ENCODE results near the gene EXOC4.

EXOC4 gene

DNA sequence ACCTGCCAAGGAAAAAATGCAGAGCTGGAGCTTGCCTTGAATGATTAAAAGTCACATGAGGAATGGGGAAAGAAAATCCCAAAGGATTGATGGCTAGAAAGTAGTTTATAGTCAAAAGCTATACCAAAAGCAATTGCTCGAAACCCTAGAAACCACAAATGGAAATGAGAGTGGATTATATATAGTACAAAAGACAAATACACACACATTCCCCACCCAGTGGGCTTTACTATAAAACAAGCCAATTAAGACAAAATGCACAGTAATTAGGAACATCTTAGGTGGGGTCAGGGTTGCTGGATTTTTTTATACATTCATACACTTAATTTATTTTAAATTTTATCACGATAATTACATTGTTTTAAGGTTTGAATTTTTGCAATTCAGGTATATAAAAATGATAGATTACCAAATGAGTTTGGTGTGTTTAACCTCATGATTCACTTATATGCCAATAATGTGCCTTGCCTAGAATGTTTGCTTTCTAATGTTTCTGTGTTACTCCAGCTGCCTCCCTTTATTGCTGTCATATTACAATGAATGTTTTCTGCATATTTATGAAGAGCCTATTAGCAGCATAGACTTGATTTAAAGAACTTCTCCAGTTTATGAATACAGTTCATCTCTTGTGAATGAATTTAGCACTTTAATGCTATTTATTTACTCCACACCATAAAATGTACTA lies 421.3 kb downstream of the EXOC4 start:
- H3K9me3 Mint-ChIP-seq = no peaks in the 10 kb centered on the region
- H3K4me1 Mint-ChIP-seq (ENCODE audit: low read depth in 2 of 2) = peaks cover 0 to under 1% of the 10 kb centered on the region in 2 donors
- H3K27ac Mint-ChIP-seq = no peak overlapping the region
- no peaks in the 10 kb centered on the region for H3K36me3 Mint-ChIP-seq (ENCODE audit: insufficient read depth)
- H3K4me3 Mint-ChIP-seq = no peak overlapping the region
- no peaks in the 10 kb centered on the region for H3K27me3 Mint-ChIP-seq
- no peak for DNase-seq
- ATAC-seq (replicated peaks) = no peak

DNA sequence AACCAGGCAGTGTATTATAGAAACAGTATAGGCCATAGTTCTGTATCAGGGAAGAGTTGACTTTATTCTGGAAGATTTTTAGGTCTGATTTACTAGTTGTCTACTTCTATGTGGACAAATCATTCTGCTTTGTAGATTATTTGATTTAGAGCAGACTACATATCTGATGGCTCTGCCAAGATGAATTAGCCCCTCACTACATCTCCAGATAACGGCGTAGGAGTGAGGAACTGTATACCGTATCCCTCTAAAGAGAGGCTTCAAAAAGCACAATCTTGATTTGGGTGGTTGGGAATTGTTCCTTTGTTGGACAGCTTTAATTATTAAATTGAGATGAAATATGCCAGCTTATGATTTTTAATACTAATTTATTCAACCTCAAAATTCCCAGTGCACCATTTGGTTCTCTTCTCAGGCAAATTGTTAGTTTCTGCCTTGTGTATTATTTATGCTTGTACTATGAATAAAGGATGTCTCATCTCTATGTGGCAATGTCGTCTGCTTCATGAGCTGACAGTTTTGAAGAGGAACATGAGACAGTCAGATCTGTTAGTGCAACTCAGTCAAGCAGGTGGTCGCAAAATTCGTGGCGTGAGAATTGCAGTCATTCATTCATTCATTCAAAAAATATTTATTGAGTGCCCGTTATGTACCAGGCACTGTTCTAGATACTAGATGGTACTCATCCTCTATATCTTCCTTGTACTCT lies 422.8 kb downstream of the EXOC4 start:
- H3K4me1 Mint-ChIP-seq (ENCODE audit: low read depth in 2 of 2) = no peaks in the 10 kb centered on the region
- H3K27ac Mint-ChIP-seq = no peak overlapping the region
- no peak for DNase-seq
- H3K27me3 Mint-ChIP-seq = no peaks in the 10 kb centered on the region
- no peaks in the 10 kb centered on the region for H3K36me3 Mint-ChIP-seq (ENCODE audit: insufficient read depth)
- no peak overlapping the region for H3K4me3 Mint-ChIP-seq
- no peaks in the 10 kb centered on the region for H3K9me3 Mint-ChIP-seq
- no peak for ATAC-seq (replicated peaks)

DNA sequence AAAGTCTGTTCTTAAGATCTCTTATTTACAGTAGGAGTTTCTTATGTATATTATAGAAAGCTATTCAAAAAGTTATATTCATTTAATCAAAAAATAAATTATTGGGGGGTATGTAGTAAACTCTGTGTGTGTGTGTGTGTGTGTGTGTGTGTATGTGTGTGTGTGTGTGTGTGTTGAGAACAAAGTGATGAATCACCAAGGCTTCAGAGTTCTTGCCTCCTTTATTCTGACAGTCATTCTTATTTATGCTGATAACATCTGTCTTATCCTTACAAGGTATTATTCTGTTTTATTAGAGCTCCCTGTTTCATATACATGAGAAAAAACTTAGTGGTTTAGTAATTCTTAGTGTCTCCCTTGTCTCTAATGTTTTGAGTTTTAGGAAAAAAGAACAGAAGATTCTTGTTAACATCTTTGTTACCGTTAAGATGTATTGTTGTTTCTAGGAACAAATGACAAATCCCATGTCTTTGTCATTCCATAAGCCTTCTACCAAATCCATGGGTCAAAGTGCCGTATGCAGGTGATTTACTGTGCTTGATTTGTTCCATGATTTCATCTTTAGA lies 424.0 kb downstream of the EXOC4 start:
- Mint-ChIP-seq H3K4me1 (ENCODE audit: low read depth in 2 of 2) (no peaks in the 10 kb centered on the region), H3K27ac (no peak overlapping the region), H3K4me3 (no peak overlapping the region), H3K27me3 (no peaks in the 10 kb centered on the region), H3K9me3 (no peaks in the 10 kb centered on the region), H3K36me3 (ENCODE audit: insufficient read depth) (no peaks in the 10 kb centered on the region)
- DNase-seq (no peak), ATAC-seq (replicated peaks) (no peak)

DNA sequence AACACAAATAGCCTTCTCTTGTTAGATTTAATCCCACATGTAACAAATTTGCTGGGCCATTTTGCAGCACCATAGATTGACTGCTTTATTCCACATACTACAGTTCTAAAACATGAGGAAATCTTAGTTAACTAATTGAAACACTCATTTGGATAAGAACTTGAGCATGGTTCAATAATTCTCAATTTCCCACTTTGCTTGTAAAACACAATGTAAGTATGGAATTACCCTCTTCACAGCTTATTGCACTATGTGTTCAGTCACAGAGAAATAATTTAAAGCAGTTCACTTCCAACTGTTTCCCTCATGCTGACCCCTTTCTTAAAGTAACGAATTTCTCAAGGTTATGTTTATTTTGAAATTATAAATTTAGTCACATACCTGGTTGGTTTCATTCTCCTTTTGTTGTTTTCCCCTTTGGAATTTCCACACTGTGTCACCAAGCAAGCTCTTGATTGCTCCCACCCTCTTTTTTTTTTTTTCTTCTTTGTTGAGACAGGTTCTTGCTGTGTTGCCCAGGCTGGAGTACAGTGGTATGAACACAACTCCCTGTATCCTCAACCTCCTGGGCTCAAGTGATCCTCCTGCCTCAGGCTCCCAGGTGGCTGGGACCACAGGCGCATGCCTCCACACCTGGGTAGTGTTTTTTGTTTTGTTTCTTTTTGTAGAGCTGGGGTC lies 425.4 kb downstream of the EXOC4 start:
- ATAC-seq (replicated peaks) (no peak), DNase-seq (no peak)
- Mint-ChIP-seq H3K4me1 (ENCODE audit: low read depth in 2 of 2) (no peaks in the 10 kb centered on the region), H3K36me3 (ENCODE audit: insufficient read depth) (no peaks in the 10 kb centered on the region), H3K27ac (no peak overlapping the region), H3K4me3 (no peak overlapping the region), H3K27me3 (no peaks in the 10 kb centered on the region), H3K9me3 (no peaks in the 10 kb centered on the region)

DNA sequence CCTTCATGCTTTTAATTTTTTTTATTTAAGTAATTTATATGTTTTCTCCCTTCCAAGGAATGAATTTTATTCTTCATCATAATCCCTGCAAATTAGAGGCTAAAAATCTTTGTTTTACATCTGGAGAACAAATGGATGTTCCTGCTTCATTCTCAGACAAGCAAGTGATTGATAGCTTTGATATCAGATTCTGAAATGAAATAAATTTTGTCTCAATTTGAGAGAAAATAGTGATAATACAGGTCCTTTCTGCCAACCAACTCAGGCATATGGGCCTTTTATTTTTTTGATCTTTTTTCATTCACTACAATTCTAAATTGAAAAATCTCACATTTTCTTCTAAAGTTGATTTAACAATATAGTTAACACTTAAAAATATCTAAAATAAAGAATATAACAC lies 427.1 kb downstream of the EXOC4 start:
- Mint-ChIP-seq H3K27me3 (no peaks in the 10 kb centered on the region), H3K4me1 (ENCODE audit: low read depth in 2 of 2) (no peaks in the 10 kb centered on the region), H3K36me3 (ENCODE audit: insufficient read depth) (no peaks in the 10 kb centered on the region), H3K9me3 (no peaks in the 10 kb centered on the region), H3K27ac (no peak overlapping the region), H3K4me3 (no peak overlapping the region)
- ATAC-seq (replicated peaks) (no peak), DNase-seq (no peak)

DNA sequence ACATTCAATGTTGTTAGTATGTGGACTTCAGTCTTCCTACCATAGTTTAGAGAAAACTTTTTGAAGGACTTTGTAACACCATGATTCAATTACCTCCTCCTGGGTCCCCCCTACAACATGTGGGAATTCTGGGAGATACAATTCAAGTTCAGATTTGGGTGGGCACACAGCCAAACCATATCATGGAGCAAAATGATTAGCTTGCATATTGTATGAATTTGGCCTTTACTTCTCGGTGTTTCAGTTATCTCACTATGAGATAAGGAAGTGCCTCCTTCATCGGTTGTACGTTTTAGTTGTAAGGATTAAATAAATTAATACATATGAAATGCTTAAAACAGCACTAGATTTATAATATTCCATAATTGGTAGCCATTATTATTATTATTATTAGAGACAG lies 428.7 kb downstream of the EXOC4 start:
- Mint-ChIP-seq H3K4me1 (ENCODE audit: low read depth in 2 of 2) (no peaks in the 10 kb centered on the region), H3K9me3 (no peaks in the 10 kb centered on the region), H3K36me3 (ENCODE audit: insufficient read depth) (no peaks in the 10 kb centered on the region), H3K4me3 (no peak overlapping the region), H3K27me3 (no peaks in the 10 kb centered on the region), H3K27ac (no peak overlapping the region)
- no peak for DNase-seq
- no peak for ATAC-seq (replicated peaks)

DNA sequence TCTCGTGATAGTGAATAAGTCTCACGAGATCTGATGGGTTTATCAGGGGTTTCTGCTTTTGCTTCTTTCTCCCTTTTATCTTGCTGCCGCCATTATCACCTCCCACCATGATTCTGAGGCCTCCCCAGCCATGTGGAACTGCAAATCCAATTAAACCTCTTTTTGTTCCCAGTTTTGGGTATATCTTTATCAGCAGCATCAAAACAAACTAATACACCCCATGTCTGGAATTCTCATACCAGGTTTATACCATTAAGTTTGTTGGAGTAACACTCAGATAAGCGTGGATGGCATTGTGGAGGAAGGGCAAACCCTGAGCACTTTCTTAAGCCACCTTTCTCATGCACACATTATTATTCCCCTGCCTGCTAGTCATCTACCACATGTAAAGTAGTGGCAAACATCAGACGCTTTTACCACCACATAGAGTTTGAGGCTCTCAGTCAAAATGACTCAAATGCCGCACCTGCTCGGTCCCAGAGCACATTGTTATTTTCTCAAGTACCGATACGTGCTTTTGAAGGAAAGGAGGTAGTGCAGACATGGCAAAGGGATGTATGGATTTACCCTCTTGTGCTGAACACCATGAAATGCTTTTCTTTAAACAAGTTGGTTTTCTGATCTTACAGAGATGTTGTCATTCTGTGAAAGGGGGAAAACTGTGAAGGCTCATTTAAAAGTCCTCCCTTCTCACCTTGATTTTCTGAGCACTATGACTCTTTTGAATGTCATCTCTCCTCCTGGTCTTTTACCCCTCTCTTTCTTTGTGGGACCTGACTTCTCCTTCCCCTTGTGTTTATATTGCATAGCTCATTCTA lies 429.7 kb downstream of the EXOC4 start:
- Mint-ChIP-seq H3K27ac (no peak overlapping the region), H3K9me3 (no peaks in the 10 kb centered on the region), H3K4me3 (no peak overlapping the region), H3K4me1 (ENCODE audit: low read depth in 2 of 2) (no peaks in the 10 kb centered on the region), H3K36me3 (ENCODE audit: insufficient read depth) (no peaks in the 10 kb centered on the region), H3K27me3 (no peaks in the 10 kb centered on the region)
- DNase-seq (no peak), ATAC-seq (replicated peaks) (no peak)

DNA sequence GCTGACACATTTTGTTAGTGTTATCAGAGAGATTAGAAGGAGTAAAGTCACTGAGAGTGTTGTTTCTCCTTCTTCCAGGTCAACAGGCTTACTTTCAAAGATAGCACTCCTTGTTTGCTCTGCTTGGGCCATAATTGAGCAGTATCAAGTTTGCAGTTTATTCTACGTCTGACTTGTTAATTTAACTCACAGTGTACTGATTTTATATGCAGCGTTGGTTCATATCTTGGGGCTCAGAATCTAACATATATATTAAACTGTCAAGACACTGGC lies 430.2 kb downstream of the EXOC4 start:
- ATAC-seq (replicated peaks) (no peak), DNase-seq (no peak)
- Mint-ChIP-seq H3K27me3 (no peaks in the 10 kb centered on the region), H3K4me1 (ENCODE audit: low read depth in 2 of 2) (no peaks in the 10 kb centered on the region), H3K9me3 (no peaks in the 10 kb centered on the region), H3K27ac (no peak overlapping the region), H3K4me3 (no peak overlapping the region), H3K36me3 (ENCODE audit: insufficient read depth) (no peaks in the 10 kb centered on the region)

DNA sequence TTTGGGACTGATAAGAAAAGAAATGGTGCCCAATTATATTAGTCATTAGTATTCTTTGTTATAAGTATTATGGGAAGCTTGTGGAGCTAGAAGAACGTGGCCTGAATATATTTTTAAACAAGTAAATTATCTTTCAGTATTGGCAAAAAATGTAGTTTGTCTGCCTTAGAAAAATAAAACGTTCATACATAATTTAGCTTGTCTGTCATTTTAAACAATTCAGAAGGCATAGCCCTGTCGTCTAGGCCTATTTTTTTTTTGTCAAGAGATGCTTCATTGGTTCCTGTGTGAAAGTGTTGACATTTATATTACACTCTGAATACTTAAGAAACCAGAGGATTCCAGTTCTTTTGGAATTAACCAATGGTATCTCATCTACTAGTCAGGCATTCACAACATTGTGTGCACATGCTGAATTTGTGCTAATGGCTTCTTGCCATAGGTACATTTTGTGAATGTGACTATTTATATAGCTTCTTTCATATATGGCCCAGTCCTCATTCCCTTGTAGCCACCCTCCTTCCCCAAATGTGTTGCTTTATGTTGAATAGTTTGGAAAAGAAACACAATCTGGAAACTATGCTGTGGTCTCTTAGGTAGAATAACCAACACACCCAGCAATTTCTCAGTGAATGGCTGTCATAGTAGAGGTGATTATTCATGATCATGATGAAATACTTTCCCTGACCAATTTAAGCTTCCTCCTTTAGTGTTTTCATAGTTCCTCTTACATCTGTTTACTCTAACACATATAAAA lies 435.8 kb downstream of the EXOC4 start:
- no peak for ATAC-seq (replicated peaks)
- Mint-ChIP-seq H3K27me3 (no peaks in the 10 kb centered on the region), H3K27ac (no peak overlapping the region), H3K36me3 (ENCODE audit: insufficient read depth) (no peaks in the 10 kb centered on the region), H3K9me3 (no peaks in the 10 kb centered on the region), H3K4me3 (no peak overlapping the region), H3K4me1 (ENCODE audit: low read depth in 2 of 2) (peaks cover 0 to 3% of the 10 kb centered on the region in 2 donors)
- no peak for DNase-seq

DNA sequence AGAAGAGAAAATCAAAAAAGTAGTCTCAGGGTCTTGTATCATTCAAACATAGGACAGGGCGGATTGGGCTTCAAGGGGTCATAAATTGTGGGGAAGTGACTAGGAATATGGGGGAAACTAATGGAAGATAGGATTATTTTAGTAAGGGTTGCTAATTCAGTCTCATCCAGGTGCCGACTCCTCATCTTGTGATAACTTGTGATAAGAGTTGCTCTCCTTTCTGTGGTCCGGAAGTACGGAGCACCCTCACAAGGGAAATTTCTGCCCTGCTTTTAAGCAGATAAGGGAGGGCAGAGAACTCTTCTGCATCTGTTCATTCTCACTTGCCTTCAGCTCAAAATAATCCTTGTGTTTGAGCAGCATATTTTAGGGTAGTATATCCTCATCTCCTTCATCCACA lies 437.9 kb downstream of the EXOC4 start:
- no peak for ATAC-seq (replicated peaks)
- DNase-seq = no peak
- no peak overlapping the region for H3K4me3 Mint-ChIP-seq
- H3K9me3 Mint-ChIP-seq = no peaks in the 10 kb centered on the region
- no peaks in the 10 kb centered on the region for H3K36me3 Mint-ChIP-seq (ENCODE audit: insufficient read depth)
- H3K27ac Mint-ChIP-seq = no peak overlapping the region
- H3K27me3 Mint-ChIP-seq = no peaks in the 10 kb centered on the region
- H3K4me1 Mint-ChIP-seq (ENCODE audit: low read depth in 2 of 2) = peaks cover 5 to 8% of the 10 kb centered on the region in 2 donors

DNA sequence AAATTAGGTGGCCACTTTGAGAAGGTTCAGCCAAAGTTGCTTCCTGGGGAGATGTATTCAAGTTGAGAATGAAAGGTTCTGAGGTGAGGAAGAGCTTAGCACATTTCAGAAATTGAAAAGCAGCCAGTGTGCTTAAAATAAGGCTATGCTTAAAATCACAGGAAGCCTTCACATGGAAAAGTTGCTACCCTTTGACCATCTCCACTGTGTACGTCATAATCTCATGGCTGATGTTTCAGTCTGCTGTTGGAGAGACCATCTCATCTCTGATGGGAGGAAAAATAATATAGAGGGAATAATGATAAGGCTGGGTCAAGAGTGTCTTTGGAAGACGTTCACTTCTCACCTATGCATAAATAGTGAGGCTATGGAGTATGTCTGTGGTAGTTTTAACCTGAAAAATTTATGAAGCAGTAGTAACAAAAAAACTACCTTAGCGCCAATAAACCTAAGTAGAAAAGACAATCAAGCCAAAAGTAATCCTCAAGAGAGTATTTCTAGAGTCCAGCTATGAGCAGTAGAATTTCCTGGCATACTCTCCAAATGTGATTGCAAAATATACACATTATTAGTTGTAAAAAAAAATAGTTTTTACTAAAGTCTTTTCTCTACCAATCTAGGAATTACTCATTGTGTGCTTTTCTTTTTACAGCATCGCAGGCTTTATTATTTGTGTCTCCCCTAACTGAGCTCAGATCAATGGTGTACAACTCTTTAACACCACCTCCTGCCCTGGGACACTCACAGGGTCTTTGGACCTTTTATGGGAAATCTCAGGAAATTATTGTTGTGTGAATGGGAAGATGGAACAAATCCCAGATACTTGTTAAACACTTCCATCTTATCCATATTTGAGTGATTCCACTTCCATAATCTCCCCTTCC lies 439.1 kb downstream of the EXOC4 start:
- Mint-ChIP-seq H3K4me1 (ENCODE audit: low read depth in 2 of 2) (peaks cover 8 to 14% of the 10 kb centered on the region in 2 donors), H3K36me3 (ENCODE audit: insufficient read depth) (no peaks in the 10 kb centered on the region), H3K4me3 (no peak overlapping the region), H3K9me3 (no peaks in the 10 kb centered on the region), H3K27me3 (no peaks in the 10 kb centered on the region), H3K27ac (no peak overlapping the region)
- ATAC-seq (replicated peaks) (no peak), DNase-seq (no peak)

DNA sequence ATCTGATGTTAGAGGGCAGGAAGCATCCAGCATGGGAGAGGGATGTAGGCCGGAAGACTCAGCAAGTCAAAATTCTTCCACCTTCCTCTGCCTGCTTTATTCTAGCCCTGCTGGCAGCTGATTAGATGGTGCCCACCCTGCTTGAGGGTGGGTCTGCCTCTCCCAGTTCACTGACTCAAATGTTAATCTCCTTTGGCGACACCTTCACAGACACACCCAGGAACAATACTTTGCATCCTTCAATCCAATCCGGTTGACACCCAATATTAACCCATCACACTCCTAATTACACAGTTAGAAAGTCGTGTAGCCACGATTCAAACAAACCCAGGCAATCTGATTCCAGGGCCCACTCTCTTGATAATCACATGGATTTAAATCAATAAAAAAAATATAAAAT lies 440.4 kb downstream of the EXOC4 start:
- no peaks in the 10 kb centered on the region for H3K9me3 Mint-ChIP-seq
- H3K27me3 Mint-ChIP-seq = no peaks in the 10 kb centered on the region
- no peaks in the 10 kb centered on the region for H3K36me3 Mint-ChIP-seq (ENCODE audit: insufficient read depth)
- DNase-seq (no peak), ATAC-seq (replicated peaks) (no peak)
- no peak overlapping the region for H3K4me3 Mint-ChIP-seq
- no peak overlapping the region for H3K27ac Mint-ChIP-seq
- H3K4me1 Mint-ChIP-seq (ENCODE audit: low read depth in 2 of 2) = peaks cover 8 to 14% of the 10 kb centered on the region in 2 donors
